HG03342 (cell line): ENCODE results near the gene WBP1.
"Not testable (repeated sequence)": the region's sequence is repeated elsewhere in the genome, so short reads cannot be mapped to it uniquely, and the experiment has no call there.

Experiments
- ATAC-seq: cut with Tn5 transposase; IDR thresholded peaks from one replicate; pipeline ENCODE4 v1.9.1; 2021; ENCODE audit warnings: mild to moderate bottlenecking, moderate library complexity; ENCODE audit not compliant: unreplicated experiment

Gene WBP1

DNA sequence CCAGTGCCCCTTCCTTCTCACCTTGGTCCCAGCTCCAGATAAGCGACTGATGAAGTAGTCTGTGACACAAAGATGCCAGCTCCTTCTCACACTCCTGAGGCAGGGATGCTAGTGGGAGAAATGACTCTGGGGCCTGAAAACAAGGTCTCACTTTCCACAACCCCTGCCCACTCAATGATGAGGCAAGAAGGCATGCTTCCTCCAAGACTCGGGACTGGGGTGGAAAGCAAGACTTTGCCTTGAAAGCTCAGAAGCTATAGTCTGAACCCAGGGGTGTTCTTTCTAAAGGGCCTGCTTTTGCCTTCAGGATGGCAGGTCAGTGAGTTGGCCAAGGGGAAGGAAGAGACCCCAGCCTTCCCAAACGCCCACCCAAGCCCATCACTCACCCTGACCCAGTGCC lies 23.2 kb downstream of the WBP1 start:
- ATAC-seq = no peak

GRCh38 chr2:74481961-74482800 lies 23.9 kb downstream of the WBP1 start:
- ATAC-seq = peak; percentile 31

DNA sequence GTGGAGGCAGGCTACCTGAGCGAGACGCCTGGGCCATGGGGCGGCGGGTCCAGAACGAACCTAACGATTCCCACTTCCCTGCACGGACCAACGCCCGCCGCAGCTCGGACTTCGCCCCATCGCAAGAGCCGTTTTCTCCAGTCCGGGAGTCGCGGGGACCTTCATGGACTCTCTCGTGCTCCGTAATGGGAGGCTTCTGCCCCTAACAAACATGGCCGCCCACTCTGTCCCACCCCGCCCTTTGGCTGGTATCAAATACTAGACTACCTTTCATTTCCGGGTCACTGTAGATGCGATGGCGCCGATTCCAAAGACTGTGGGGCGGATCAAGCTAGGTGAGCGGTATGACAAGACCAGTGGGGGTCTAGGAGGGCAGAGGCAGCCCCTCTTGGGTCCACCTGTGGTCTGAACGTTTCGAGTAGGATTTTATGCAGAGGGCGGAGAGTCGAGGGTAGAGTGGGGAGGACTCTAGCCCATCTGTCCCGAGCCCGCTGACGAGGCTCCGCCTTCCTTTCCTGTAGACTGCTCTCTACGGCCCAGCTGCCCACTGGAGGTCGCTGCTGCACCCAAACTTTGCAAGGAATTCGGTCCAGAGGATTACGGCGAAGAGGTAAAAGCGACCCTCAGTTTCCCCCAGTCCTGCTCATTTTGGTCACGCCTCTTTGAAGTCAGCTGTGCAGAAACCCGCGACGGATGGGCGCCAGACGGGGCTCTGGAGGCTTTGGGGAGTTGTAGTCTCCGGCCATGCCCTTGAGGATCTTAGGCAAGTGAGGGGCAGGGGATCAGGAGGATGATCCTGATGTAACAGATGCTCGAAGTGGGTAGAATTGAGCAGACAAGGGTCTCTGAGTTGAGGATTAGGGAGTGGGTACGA lies 24.8 kb downstream of the WBP1 start, which contains the start of the genes CCDC142 and TTC31:
CCDC142 (minus strand) TSS at position 198 of the 874 bp plus-strand sequence; CDS start at position 37, 161 bp downstream.
TTC31 (plus strand) TSS at position 281 of the 874 bp plus-strand sequence; CDS start at position 296, 15 bp downstream.
- peak; percentile 89 for ATAC-seq

GRCh38 chr2:74483675-74484164 lies 25.5 kb downstream of the WBP1 start:
- ATAC-seq = not testable (repeated sequence)

DNA sequence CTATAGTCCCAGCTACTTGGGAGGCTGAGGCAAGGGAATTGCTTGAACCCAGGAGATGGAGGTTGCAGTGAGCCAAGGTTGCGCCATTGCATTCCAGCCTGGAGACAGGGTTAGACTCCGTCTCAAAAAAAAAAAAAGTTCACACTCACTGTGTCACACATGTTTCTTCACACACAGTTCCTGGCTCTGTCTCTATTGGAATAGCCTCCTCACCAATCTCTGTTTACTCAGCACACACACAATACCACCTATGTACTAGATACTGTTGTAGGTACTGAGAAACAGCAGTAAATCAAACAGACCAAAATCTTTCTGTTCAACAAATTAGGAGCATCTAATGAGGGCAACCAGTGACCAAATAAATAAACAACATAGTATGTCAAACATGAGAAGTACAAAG lies 27.9 kb downstream of the WBP1 start:
- no peak for ATAC-seq

GRCh38 chr2:74488643-74489481 lies 30.6 kb downstream of the WBP1 start:
- no peak for ATAC-seq

DNA sequence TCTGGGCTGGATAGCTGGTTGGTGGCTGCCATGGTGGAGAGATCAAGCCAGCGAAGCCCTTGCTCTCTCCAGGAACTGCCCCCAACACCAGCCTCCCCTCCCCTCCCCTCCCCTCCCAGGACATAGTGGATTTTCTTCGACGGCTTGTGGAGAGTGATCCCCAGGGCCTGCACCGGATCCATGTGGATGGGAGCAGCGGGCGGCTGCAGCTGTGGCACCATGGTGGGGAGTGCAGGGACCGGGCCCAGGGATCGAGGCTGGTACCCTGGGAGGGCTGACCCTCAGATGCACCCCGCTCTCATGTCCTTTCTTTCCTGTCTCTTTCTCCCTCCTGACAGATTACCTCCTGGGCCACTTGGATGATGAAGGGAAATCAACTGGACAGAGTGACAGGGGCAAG lies 31.7 kb downstream of the WBP1 start:
- no peak for ATAC-seq

GRCh38 chr2:74491648-74492544 lies 33.7 kb downstream of the WBP1 start:
- no peak for ATAC-seq

DNA sequence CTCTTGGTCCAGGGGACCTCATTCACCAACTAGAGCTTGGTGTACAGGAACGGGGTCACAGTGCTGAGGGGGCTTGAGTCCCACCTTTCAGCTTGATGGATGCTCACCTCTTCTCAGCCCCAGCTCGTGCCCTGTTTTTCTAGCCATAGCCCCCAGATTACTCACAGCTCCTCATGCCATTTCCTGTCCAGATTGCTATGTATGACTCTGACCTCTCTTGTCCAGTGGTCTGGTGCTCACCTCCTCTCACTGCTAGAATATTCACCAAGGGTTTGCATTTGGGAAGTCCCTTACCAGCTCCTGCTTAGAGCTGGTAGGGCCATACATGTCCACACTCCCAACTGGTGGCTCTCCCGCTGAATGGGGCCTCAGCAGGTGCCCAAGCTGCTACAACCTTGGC lies 35.3 kb downstream of the WBP1 start:
- no peak for ATAC-seq

DNA sequence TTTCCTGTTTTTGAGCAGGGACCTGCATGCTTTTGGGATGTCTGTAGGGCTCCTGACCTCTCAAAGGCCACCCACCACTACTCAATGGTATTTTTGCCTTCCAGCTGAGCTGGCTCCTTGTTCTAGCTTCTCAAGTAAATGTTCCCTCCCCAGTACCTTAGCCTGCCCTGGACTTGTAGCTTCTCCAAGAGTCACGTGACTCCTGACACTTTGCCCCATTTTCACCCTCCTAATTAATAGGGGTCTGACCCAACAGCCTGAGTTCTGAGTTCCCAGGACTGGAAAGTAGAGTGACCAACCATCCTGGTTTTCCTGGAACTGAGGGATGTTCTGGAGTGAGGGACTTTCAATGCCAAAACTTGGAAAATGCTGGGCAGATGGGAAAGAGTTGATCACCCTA lies 37.2 kb downstream of the WBP1 start:
- ATAC-seq = no peak

DNA sequence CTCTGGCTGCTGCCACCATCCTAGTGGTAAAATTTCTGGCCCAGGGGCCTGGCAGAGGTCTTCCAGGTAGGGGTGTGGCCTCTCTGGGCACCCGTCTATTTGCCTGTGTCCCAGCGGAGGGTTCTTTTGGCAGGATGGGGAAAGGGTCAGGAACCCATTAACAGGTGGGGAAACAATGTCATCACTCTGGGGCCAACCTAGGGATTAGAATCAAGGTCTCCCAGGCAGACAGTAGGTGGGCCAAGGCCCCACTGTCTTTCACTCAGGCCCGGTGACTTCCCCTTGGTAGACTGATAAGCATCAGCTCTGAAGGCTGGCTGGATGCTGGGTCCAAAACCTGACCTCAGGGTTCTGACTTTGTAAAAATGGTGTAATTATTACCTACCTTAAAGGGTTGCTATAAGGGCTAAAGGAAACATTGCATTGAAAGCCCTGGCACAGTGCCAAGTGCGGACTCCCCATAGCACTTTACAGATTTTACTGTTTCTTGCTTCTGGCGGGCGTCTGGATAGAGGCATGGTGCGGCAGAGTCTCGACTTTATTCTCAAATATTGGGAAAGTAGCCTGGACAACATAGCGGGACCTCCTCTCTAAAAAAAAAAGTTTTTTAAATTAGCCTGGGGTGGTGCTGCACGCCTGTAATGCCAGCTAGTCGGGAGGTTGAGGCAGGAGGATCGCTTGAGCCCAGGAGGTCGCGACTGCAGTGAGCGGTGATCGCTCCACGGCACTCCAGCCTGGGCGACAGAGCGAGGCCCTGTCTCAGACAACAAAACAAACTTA lies 38.9 kb downstream of the WBP1 start:
- no peak for ATAC-seq

DNA sequence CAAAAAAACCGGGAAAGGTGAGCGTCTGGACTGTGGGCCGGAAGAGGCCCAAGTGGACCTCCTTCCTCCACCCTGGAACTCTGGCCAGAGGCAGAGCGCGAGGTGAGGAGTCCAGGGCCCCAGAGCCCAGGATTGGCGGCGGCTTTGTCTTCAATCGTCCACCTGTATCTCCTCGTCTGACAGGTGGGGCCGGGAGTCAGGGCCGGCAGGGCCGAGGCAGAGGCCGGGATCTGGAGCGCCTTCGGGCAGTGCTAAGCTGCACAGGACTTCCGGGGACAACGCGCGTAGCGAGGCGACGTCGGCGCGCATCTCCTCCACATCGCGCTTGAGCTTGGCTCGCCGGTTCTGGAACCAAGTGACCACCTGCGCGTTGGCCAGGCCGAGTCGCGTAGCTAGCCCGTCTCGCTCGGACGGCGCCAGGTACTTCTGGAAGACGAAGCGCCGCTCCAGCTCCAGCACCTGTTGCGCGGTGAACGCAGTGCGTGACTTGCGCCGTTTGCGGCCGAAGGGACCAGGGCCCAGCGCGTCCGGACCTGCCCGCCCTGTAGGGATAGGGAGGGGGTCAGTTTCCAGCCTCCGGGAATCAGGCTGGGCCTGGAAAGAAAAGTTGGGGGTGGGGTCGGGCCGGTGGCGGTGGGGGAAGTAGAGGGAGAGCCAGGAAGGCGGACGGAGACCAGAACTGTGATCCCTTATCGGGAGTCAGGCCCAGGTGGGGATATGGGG lies 39.7 kb downstream of the WBP1 start:
- ATAC-seq = no peak

- no peak for ATAC-seq
These were observed 40.4 kb downstream of the WBP1 start for GRCh38 chr2:74498500-74499266.

GRCh38 chr2:74499267-74499939 lies 41.2 kb downstream of the WBP1 start, which contains the start of gene LBX2:
Gene LBX2, minus strand, starts transcription at chr2:74499603. Its CDS starts 66 bp downstream, at chr2:74499537.
- no peak for ATAC-seq

- ATAC-seq = no peak
These were observed 41.8 kb downstream of the WBP1 start for GRCh38 chr2:74499940-74500577.

DNA sequence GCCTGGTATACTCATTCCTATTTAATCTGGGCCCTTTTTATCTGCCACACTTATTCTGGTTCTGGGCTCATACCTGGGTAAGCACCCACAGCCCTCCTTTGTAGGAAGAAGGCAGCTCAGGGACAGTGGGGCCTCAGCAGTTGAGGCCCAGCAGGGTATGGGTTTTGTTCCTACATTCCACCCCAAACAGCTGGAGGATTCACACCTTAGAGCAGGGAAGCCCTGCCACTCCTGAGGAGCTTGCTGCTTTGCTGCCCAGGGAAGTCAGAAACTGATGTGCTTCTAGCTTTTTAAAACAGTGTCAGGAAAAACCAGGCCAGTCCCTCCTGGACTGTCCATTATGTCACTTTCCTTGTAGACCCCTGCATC lies 42.3 kb downstream of the WBP1 start:
- no peak for ATAC-seq
